Stimulated activated CD8-positive, alpha-beta memory T cell treated with anti-CD3 and anti-CD28 coated beads, Interleukin-15, amount 100 ng/mL, for 4 hours (primary cell): Measurements from ENCODE around the gene ZBTB7C.

Experiments
- DNase-seq, 2 donors: peaks; one replicate each; pipeline ENCODE4 v3.0.0-alpha.2; 2020; ENCODE audit warnings: low read depth in 2 of 2

ZBTB7C gene

GRCh38 chr18:48122376-48122775 is 286.8 kb downstream of the ZBTB7C start:
- DNase-seq = no peak

- no peak for DNase-seq
These were observed 287.4 kb downstream of the ZBTB7C start for GRCh38 chr18:48121752-48122151.

DNA sequence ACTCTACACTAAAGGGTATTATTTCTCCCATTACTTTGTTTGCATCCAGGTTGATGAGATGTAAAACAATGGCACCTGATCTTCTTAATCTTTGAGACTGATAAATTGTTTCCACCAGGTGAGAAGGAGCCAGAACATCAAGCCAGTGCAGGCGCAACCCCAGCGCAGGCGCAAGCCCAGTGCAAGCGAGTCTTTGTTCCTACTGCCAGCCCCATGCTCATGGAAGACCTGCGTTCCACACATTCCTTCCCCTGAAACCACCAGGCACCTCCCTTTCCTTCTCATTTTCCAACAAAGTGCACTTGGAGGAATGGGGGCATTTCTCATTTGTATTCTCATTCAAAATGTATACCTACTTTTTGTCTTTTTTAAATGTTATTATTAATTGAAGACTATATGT is 290.0 kb downstream of the ZBTB7C start:
- DNase-seq = no peak

- DNase-seq = no peak
These were observed 292.1 kb downstream of the ZBTB7C start for GRCh38 chr18:48116873-48117630.

- DNase-seq = no peak
These were observed 293.2 kb downstream of the ZBTB7C start for GRCh38 chr18:48116017-48116416.

- DNase-seq = no peak
These were observed 295.5 kb downstream of the ZBTB7C start for GRCh38 chr18:48113691-48114090.

- DNase-seq = no peak
These were observed 297.6 kb downstream of the ZBTB7C start for GRCh38 chr18:48111587-48111986.

DNA sequence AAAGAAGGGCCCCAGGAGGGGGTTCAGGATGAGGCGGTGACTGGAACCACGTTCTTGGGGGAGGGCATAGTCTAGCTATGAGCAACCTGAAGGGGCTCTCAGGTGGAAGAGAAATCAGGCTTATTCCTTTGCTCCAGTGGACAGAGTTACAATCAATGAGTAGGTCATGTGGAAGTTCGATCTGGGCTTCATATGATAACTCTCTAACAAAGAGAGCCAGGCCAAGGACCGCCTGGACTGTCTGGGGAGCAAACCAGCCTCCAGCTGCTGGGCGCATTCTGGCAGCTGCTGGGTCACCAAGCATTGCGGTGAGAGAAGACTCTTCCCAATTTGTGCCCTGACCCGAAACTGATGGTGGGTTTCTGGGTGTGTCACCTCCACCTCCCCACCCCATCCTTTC is 298.4 kb downstream of the ZBTB7C start:
- no peak for DNase-seq

DNA sequence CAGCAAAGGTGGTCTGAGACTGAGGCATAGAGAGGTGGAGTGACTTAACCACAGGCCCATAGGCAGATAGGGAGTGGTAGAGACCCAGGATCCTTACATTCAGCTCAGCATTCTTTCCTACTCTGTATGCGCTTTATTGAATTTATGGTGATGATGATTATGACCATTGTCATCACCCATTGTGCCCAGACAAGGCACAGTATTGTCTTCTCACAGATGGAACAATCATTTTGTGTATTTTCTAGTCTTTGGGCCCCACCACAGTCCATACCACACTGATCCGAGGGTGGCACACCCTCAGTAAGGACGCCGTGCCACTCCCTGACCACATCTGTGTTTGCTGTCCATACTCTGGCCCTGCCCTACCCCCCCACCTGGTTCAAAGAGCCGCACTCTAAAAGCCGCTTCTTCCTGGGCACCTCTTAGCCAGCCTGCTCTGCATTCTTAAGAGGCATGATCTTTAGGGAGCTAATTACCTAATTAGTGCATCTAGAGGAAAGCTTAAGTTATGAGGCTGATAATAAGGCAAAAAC is 299.2 kb downstream of the ZBTB7C start:
- DNase-seq = no peak

GRCh38 chr18:48108136-48108535 is 301.0 kb downstream of the ZBTB7C start:
- no peak for DNase-seq

DNA sequence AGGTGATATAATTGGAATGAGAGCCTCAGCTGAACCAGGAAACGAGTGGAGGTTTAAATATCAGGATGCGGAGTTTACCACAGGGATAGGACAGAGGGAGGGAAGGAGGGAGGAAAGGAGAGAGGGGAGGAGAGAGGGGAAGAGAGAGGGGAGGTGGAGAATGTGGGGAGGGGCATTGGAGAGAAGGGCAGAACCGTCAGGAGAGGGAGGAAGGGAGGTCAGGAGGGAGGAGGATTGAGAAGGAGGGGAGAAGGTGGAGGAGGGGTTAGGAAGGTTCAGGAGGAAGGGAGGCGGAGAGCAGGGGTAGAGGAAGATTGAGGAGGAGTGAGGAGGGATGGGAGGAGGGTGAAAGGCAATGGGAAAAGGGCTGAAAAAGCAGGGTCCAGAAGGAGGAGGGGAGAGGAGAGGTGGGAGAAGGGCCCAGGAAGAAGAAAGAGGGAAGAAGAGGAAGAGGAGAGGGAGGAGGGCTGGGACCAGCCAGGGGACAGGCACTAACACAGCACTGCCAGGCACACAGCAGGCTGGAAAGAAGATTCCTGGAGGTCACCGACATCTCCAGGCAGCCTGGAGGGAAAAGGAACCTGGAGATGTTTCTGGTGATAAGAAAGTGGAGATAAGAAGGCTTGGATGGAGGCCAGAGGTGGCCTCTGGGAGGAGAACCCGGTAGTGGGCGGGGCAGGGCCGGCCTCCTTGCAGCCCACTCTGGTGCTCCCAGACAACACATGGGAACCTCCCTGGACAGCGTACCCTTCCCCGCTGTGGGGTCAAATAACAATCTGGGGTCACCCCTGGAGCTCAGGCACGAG is 302.0 kb downstream of the ZBTB7C start:
- DNase-seq = no peak

- DNase-seq = no peak
These were observed 302.7 kb downstream of the ZBTB7C start for GRCh38 chr18:48106498-48106897.

GRCh38 chr18:48105317-48105716 is 303.9 kb downstream of the ZBTB7C start:
- DNase-seq = no peak

DNA sequence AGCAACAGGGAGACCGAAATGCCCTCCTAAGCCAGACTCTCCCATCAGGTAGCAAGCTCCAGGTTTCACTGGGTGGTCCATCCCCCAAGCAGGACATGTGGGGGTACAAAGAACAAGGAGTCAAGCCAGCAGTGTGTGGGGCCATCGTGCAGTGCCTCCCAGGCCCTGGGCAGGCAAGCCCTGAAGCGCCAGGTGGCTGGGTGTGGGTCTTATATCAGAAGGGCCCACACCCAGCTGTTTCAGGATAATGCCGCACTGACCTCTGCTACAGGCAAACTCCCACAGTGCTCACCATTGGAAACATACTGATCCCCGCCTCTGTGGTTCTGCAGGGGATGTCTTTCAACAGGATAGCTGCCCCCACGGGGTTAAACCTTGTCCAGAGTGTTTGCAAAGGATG is 304.5 kb downstream of the ZBTB7C start:
- DNase-seq = no peak

DNA sequence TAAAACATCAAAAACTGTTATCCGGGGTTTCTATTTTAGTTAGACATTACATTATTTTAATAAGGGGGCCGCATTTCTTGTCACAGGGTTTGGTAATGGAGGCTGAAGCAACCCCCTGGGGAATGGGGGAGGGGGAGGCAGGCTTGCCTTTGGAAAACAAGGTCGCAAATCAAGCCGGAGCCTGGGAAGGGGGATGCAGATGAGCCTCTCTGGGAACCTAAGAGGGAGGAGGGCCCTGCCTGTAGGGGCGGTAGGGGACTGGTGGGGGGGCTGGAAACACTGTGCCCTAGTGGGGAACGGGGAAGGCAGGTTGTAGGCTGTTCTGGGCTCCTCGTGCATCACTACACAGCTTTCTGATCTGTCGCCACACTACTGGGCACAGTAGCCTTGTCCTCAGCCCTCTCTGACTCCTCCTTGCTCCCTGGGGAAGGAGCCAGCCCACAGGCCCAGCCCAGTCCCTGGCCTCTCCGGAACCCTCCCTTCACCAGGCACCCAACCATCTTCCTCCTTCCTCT is 308.5 kb downstream of the ZBTB7C start:
- no peak for DNase-seq

DNA sequence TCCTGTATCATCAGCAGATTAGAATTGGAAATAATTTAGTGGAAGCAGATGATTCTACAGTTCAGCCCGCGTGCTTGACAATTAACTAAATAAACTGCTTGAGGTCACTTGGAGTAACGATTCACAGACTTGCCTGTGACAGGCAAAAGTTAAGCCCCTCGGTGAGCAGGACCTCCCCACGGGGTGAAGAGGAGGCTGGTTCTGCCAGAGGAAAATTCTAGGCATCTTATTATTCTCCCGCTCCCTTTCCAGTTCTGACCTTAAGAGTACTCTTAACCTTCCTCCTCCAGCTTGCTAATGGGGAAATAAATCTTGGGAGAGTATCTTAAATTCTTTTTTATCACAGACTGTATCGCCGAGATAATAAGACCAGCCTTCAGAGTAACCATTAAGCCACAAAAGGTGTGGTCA is 309.0 kb downstream of the ZBTB7C start:
- DNase-seq = no peak

DNA sequence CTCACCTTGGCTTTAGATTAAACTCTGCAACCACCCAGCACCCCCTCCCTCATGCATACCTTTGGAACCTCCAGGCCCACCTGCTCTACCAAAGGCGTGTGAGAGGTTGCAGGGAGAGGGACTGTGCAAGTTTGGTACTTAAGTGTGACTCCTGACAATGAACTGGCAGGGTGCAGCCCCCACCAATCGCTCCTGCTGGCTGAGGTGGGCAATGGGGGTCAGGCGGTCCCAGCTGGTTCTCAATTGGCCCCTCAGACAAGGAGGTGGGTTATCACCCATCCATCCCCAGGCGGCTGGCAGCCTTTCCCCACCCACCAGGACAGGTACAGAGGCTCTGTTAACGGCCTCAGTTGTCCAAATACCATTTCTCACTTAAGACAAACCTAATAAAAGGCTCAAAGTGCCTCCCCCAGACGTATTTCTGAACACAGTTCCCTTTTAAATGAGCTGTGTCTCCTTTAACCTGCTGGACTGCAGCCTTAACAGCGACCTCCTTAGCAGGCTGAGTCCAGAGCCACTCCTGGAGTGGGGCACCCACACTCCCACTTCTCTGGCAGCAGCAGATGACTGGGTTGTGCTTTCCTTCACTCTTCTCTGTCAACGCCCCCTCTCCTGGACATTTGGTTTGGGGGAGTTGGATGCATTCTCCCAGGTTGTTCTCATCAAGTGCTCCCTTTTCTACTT is 309.6 kb downstream of the ZBTB7C start:
- no peak for DNase-seq

DNA sequence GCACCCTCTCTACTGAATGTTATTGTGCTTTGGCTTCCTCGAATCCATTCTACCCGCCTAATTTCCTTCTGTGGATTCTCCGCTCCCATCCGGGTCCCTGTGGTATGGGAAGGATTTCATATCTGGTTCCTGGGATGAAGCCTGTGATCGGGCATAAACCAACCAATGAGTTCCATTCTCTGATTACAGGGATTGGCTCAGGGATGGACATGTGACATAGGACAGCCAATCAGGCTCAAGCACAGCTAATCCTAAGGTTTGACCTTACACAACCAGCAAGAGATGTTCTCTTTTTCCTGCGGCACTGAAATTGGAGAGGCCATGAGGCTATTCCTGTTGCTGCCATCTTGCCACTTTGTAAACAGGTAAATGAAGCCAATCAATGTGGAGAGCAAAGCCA is 310.6 kb downstream of the ZBTB7C start:
- DNase-seq = no peak

DNA sequence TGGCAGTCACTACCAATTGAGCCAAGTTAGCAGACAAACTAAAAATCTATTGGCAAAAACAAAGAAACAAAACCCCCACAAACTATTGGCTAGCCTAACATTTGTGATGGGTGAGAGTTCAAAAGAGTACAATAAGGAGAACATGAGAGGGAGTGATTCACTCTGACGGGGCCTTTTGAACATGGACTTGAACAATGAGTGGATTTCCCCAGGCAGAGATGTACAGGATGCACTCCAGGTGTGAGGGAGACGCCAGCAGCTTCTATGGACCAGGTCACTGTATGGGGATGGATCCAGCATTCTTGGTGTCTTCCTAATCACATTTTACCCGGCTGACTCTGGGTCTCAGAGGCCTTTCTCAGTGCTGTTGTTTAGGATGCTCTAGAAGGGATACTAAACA is 311.2 kb downstream of the ZBTB7C start:
- DNase-seq = no peak

GRCh38 chr18:48095726-48096125 is 313.5 kb downstream of the ZBTB7C start:
- no peak for DNase-seq

DNA sequence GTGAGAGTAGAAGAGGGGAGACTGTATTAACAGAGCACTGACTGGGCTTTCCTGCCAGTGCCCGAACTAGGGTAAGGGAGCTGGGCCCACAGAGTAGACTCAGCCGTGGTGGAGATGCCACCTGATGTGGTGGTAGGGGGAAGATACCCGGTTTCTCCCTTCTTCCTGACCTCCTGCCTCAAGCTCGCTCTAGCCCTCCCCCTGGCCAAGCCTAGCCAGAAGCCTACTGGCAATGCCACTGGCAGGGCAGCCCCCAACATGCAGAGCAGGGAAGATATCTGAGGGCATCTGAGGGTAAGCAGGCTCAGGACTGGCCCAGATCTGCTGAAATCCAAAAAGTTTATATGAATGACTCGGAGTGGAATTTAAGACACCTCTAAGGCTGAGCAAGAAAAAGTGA is 316.1 kb downstream of the ZBTB7C start:
- DNase-seq = no peak

DNA sequence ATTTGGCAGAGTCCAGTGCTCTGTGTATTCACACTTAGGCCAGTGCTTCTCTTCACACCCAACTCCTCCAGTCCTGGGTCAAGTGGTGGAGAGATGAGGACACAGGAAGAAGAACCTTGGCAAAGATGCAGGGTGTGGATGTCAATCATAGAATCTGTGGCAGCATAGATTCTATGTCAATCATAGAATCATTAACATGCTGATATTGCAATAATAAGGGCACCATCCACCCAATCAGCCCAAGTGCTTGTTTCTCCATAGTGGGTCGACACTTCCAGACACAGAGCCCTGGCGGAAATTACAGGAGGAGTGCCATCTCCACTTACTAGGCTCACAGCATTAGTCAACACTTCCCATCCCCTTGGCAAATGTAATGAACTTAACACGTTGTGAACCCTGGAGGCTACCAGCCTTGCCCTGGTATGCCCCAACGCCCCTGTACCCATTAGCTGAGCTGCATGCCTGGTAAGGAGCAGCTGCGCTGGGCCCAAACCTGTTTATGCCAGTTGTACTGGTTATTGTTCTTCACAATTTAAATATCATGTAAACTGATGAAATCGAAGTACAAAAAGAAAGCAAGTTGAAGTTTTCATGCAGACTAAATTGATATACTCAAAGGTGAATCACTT is 317.2 kb downstream of the ZBTB7C start:
- DNase-seq = no peak
